SHP77 (cell line): Measurements from ENCODE around the gene UST.

ENCODE experiments used
- DNase-seq, 2 experiments: peaks; one replicate each; lab custom pipeline; 2025; lab: John Stamatoyannopoulos, UW

UST gene

GRCh38 chr6:149061930-149062329, 315.1 kb downstream of the UST start:
- no peak for DNase-seq

DNA sequence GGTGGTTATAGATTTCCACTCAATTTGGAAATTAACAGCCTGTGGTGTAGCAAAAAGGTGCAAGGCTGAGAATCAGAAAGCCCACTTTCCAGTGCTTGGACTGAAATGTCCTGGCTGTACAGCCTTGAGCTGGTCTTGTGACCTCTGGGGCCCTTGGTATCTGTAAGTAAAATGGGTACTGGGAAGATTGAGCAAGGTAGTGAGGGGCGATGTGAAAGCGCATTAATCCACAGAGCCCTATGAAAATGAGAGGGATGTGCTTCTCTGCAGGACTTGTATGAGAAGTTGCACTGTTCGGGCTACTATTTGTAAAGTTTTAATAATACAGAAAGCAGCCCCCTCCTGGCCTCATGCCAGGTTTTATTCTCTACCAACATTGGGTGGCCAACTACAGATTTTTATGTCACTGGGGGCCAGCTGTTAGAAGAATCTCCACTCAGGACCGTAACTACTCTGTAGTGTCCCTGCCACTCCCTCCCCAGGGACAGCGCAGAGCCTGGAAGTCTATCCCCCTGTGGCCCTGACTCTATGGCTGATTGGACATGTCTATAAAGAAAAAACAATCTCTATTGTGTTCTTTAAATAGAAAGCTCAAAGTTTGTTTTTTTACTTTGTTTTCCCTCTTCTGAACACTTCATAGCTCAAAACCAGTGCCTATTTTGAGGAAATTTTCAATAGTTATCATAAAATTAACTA, 316.0 kb downstream of the UST start:
- no peak for DNase-seq

GRCh38 chr6:149063468-149063867, 316.6 kb downstream of the UST start:
- DNase-seq: no peak

DNA sequence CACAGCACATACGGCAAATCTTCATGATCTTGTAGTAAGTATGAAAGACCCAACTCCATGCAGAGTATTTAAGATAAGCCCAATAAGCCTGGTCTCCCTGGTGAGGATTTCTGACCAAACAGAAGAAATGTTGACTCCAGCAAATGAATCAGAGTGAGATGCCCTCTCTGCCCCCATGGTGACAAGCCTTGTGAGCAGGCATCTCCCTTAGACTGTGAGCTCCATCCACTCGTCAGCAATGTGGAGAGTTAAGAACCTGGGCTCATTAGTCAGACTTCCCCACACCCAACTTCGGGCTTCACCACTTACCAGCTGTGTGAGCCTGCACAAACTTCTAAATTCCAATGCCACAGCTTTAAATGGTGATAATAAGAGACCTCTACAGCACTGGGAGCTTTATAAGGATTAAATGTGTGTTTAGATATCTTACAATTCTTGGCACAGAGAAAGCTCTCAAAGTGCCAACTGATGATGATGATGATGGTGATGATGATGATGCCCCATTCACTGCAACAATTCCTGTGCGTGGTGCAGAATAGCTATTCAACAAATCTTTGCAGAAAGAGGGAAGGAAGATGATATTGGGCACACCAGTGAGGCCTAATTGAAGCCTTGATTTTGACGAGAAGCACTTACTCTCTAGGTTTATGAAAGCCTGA, 317.3 kb downstream of the UST start:
- no peak for DNase-seq

GRCh38 chr6:149064660-149065015, 317.8 kb downstream of the UST start:
- no peak for DNase-seq

- DNase-seq: no peak
Observed at GRCh38 chr6:149065121-149065520, 318.3 kb downstream of the UST start.

GRCh38 chr6:149065658-149066556, 319.1 kb downstream of the UST start:
- DNase-seq: no peak

- DNase-seq: no peak
Observed at GRCh38 chr6:149071997-149072396, 325.2 kb downstream of the UST start.

- DNase-seq: no peak
Observed at GRCh38 chr6:149074832-149075258, 328.0 kb downstream of the UST start.

- no peak for DNase-seq
Observed at GRCh38 chr6:149075616-149076354, 329.0 kb downstream of the UST start.

- no peak for DNase-seq
Observed at GRCh38 chr6:149076355-149076734, 329.5 kb downstream of the UST start.

GRCh38 chr6:149077208-149077607, 330.4 kb downstream of the UST start:
- no peak for DNase-seq

DNA sequence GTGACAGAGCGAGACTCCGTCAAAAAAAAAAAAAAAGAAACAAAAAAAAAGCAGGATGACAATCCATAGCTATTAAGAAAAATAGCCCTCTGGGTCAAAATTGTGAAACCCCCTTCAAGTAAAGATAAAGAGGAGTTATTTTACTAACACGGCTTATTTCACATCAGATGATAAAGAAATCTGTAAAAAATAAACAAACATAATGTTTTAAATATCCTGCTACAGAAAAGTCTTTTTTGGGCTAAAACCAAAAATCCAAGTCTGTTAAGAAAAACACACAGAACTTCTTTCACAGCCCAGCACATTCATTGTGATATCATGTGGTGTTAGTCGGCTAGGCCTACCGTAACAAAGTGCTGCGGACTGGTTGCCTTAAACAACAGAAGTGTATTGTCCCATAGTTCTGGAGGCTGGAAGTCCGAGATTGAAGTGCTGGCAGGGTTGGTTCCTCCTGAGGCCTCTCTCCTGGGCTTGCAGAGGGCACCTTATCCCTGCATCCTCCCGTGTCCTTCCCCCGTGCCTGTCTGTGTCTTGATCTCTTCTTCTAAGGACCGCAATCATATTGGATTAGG, 331.5 kb downstream of the UST start:
- DNase-seq: no peak

DNA sequence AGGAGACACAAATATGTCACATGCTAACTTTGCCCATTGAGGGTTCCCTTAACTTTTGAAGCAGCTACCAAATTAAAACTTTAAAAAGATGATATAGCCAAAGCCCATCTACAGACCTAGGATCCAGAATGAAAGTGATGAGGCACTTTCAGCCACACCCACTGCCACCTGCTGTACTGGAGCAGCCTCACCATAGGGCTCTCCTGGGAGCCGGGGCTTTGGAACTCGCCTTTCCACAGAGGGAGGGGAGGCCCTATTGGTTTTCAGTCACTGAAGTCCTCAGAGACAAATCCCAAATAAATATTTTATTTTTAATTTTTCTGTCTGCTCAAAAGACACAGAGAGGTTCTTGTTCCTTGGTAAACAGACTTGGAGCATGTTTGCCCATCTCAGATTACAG, 332.6 kb downstream of the UST start:
- DNase-seq: no peak

DNA sequence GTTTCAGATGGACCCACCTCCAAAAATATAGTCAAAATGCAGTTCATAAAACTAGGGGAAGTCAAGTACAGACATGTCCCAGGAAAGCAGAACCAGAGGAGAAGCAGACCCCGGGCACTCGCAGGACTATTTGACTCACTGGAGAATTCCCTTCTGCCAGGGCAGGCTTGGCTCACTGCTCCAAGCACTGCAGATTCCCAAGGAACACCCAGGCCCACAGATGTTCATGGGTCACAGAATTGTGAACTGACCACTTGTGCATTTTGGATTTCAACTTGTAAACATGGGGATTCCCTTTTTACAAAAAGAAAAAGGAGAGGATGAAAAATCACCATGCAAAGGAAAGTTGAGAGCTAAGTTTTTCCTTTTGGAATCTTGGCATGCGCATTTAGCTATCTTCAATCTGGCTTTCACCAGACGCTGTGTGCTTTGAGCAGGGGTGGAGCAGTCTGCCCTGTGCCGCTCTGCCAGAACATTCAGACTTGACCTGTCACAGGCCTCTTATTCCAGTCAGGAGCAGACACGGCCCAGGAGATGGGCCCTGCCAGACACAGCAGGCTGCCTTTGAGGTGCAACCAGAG, 333.2 kb downstream of the UST start:
- no peak for DNase-seq

GRCh38 chr6:149080511-149080910, 333.7 kb downstream of the UST start:
- no peak for DNase-seq

- no peak for DNase-seq
Observed at GRCh38 chr6:149081281-149081680, 334.5 kb downstream of the UST start.

DNA sequence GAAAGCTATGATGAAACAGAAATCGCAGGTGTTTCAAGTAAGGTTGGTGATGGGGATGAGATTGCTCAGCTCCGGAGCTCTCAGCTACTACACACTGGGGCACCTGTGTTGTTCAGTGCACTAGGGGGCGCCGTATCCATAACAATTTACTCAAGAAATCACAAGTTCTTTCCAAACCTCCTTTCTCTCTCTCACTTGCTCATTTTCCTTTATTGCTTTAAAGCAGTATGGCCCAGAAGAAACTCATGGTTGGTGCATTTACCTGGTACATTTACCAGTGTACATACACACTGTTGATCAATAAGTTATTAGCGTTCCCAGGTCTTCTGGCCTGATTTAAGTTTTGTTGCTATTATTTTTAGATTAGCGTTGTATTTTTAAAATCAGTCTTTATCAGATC, 335.5 kb downstream of the UST start:
- DNase-seq: peak; percentile 55 to 73

- no peak for DNase-seq
Observed at GRCh38 chr6:149084026-149084425, 337.2 kb downstream of the UST start.

GRCh38 chr6:149084808-149085556, 338.2 kb downstream of the UST start:
- DNase-seq: no peak

GRCh38 chr6:149085557-149085938, 338.7 kb downstream of the UST start:
- DNase-seq: no peak
